ENCODE results near the gene KCND2.

KCND2 gene

DNA sequence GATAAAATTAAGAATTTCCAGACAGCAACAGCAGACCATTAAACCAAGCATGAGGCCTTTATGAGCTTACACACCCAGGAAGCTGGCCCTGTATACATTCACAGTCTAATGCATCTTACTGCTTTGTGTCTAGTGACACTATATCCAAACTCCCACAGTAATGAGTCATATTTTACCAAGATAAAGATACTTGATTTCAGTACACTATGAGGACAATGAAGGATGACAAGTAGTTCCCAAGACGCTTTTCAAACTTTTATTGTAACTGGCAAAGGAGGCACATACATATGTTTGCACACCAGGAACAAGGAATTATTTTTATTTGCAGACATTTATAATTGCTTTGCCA lies 437.0 kb downstream of the KCND2 start:
- DNase-seq, result no peak

DNA sequence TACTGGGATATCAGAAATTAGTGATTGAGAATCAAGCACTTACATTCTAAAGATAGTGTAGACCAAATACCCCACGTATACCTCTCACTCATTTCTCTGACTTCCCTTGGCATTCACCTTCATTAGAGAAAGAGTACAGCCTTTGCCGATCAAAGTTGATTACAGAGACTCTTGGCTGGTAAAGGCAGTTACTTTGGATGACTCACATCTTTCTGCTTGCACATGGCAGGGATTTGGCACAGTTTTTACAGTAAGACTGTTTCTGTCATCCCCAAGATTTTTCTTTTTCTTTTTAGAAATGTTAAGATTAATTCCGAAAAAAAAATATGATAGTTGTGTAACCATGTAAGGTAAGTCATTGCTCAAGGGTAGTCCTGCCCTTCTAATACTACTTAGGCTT lies 442.0 kb downstream of the KCND2 start:
- no peak for DNase-seq

DNA sequence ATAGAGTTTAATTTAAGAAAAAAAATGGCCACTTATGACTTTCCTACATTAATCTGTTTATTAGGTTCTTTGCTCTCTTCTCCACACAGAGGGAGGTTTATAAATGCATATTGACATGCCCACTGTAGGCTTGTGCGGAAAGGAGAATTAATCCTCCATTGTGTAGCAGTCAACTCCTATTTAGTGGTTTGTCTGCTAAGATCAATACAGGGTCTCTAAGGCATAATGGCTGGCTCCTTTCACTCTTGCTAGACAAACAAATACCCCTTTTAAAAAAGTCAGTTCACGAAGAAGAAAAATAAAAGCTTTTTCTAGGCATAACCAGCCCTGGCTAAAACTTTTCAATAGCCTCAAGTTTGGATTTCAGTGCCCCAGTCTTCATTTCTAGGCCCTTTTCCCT lies 443.3 kb downstream of the KCND2 start:
- DNase-seq, result no peak

DNA sequence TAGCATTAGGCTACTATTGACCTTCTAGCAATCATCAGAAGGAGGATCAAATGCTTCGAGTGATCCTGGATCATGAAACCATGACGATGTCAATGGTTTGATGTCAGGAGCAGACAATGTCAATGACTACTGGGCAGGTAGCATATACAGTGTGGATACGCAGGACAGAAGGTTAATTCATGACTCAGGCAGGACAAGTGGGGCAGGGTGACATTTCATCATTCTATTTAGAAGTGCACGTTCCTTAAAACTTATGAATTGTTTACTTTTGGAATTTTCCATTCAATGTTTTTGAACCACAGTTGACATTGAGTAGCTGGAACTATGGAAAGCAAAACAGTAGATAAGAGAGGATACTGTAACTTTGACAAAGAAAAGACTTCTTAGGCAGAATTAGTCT lies 444.2 kb downstream of the KCND2 start:
- DNase-seq, result no peak

DNA sequence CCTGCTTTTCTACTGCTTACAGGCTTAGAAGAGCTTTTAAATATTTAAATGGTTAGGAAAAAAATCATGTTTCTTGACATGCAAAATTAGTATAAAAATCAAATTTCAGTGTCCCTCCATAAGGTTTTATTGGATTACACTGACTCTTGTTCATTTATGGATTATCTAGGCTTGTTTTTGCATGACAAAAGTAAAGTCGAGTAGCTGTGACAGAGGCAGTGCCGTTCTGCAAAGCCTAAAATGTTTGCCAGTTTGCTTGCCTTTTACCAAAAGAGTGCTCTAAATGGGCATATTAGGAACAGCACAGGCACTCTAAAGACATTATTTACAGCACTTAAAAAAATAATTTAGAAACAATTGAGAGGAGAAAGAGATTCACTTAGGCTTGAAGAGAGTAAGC lies 445.4 kb downstream of the KCND2 start:
- DNase-seq, result no peak

DNA sequence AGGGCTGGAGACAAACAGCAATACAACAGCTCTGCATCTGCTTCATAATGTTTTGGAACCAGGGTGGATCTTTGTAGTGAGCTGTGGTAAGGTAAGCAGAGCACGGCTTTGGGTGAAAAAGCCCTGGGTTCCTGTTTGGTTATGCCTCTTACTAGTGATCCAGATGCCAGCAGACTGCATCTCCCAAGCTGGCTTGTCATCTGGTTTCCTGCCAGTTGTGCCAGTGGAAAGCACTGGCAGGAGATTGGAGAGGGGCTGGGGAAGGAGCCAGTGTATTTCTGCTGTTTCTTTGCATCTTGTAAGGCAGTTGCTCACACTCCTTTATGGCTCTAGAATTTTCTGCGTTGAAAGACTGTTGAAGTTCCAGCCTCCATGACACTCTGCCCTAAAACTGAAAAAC lies 447.3 kb downstream of the KCND2 start:
- DNase-seq, result no peak

DNA sequence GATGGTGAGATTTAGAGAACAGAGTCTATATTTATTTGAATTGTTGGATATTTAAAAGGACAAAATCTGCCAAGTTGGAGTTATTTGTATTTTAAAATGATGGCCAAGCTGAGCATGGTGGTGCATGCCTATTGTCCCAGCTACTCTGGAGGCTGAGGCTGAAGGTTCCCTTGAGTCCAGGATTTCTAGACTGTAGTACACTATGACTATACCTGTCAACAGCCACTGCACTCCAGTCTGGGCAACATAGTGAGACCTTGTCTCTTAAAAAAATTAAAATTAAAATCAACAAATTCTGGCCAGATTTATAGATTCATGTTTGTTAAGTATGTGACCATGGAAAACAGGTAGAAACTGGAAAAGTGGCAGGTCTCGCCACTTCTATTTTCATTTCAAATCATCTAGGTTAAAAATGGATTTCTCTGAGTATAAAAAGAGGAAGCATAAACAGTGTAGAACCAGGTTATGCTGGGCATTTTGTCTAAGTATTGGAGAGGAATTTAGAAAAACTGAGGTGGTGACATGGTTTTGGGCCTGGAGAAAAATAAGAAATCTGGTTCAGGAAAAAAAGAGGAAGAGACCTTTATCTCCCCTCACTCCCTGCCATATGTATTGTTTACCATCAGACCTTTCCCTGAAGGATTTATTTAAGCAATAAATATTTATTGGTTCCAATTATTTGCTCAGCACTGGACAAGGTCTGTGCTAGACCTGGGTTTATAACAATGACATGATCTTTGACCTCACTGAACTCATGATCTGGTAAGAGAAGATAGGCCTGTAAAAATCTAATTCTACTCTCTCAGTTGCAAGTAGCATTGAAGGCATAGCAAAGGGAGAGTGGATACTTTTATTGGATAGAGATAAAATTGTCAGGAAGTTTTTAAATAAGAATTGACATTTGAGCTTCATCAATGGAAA lies 450.8 kb downstream of the KCND2 start:
- DNase-seq, result no peak

DNA sequence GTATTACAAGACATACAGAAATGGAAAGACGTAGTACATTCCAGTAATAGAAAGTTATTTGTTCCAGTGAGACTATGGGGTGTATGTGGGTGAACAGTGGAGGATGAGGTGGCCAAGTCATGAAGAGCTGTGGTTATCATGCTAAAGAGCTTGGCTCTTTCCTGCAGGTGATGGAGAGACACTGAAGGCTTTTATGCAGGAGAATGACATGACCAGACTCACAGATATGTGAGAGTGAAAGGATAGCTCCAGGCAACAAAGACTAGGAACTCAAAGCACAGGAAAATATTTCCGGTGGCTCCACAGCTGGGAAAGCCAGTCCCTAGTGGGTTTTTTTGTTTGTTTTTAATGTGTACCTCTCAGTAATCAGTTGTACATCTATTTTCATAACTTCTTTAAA lies 451.5 kb downstream of the KCND2 start:
- no peak for DNase-seq

DNA sequence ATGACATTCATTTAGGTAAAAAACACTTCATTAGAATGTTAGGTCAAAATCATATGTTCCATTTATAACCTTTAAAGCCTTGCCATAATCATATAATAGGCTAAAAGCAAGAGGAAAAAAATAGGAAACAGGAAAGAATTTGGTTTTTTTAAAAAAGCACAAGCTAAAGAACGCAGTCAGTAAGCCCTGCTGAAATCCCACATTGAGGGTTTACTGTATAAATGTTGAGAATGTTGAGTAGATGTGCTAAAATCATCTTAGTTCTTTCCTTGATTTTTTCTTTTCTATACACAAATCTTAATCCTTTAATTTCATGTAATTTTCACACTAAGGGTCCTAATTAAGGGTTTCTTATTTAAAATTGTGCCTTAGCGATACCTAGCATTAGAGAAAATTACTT lies 452.0 kb downstream of the KCND2 start:
- no peak for DNase-seq

DNA sequence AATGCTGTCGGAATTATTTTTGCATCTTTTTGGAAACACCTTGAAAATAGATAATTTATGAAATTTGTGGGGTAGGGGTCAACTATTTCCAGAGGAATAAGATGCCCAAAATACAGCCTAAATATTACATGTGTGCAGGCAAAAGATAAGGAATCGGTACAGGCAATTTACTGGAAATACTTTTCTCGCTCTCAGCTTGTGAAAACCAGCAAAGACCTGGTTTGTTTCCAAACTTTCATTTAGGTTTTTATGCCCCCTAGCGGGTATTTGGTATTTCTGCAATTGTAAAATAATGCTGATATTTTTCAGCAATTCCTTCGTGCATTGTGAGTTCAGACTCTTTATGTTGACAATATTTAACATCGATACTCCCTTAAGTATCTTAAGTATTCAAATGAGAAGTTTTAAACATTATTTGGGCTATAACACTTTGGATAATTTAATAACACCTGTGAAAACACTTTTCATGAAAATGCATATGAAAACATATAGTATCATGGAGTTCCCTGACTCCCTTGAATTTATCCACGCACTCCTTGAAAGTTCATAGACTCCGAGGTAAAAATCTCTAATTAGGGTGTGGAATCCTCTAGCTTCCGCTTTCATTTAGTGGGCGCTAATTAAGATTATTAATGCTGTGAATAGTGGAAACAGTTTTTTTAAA lies 452.5 kb downstream of the KCND2 start:
- DNase-seq, result peak; percentile 26

DNA sequence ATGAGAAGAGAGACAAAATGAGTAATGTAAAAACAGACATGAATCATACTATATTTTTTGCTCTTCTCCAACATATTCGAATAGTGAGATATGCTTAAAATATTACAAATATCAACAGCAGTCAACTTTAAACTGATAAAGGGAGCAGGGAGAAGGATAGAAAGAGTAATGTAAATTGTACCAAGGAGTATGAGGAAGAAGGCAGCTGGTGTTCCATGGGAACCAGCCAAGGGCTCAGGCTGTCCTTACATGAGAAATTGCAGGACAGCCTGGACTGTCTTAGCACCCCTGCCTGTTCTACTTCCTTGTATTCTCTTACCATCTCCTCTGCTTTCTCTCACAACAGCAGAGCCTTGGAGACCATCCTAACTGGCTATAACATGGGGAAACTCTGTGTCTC lies 456.3 kb downstream of the KCND2 start:
- DNase-seq, result no peak

DNA sequence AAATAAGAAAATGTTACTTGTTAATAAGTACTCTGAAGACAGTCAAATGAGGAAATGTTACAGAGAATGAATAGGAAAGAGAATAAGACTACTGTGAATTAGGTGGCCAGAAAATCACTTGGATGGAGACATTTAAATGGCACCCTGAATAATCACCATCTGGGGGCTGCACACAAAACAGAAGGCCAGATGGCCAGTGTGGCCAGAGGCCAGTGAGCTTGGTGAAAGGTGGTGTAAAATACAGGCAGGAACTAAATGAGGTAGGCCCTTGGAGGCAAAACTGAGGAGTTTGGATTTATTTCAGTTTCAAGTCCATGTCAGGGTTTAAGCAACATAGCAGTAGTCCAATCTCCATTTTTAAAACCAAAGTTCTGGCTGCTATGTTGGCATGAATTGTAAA lies 458.3 kb downstream of the KCND2 start:
- no peak for DNase-seq

DNA sequence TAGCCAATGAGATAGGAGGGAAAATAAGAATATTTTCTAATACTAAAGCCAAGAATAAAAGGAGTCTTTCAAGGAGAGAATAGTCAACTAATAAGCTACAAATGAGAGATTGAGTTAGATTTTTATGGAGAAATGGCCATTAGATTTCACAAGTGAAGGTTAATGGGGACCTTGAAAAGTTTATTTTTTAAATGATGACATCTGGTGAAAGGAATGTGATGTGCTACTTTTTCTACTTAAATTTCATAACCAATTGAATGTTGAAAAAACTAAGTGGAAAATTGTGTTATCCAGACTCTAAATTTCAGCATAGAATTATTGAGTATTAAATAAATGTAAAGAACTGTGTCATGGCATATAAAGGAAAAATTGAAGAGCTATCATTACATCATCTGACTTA lies 459.3 kb downstream of the KCND2 start:
- DNase-seq, result no peak

DNA sequence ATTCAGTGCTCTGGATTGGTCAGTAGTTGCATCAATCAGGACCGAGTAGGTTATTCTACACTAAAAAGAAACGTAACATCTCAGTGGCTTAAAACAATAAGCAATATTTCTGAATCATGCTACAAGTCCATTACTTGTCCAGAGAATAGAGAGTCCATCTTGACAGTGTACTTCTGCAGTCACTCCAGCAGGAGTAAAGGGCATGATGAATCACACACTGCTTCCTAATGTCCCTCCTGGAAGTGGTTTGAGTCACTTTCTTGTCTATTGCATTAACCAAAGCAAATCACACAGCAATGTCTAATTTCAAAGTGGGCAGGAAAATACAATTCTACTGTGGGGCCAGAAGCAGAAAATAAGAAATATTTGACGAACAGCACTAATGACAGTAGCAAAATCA lies 460.2 kb downstream of the KCND2 start:
- no peak for DNase-seq

DNA sequence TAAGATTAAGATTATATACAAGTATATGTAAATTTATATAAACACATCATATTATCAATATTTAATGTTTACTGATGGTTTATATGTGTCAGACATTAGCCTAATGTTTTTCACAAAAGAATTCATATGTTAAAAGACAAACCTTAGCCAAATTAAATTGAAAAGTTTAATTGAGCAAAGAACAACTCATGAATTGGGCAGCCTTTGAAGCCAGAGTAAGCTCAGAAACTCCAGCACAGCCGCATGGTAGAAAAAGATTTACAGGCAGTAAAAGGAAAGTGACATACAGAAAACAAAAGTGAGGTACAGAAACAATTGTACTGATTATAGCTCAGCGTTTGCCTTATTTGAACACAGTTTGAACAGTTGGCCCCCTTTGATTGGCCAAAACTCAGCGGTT lies 460.9 kb downstream of the KCND2 start:
- DNase-seq, result no peak

DNA sequence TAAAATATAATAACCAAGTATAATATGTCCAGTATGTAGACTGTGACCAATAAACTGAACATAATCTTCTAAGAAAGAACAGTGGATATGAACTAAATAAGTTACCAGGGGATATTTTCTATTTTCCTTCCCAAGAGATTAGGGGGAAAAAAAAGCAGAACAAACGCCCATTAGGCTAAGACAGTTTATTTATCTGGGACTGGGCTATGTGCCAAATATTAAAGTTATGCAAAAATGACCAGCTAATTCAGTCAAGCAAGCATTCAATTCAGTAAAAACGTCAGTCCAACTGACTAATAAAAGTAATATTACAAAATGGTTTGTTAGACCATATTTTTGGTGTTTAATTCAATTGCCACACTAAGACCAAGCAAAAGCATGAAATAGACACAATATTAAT lies 462.8 kb downstream of the KCND2 start:
- no peak for DNase-seq

DNA sequence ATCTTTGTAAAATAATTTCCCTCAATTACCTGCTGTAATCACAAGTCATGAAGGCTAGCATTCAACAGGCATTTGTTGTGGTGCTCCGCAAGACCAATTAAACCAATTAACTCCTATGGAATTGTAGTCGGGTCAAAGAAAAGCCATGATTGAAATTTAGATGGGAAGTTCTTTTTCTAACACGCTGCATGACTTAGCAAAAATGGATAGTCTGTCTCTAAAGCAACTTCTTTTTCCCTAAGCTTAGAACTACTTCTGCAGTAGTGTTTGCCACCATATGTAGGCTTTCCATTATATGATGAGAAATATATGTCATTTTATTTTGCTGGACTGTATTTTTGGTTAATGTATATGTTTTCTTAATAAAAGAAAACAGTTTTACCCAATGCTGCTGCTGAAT lies 465.8 kb downstream of the KCND2 start:
- peak; percentile 23 for DNase-seq

DNA sequence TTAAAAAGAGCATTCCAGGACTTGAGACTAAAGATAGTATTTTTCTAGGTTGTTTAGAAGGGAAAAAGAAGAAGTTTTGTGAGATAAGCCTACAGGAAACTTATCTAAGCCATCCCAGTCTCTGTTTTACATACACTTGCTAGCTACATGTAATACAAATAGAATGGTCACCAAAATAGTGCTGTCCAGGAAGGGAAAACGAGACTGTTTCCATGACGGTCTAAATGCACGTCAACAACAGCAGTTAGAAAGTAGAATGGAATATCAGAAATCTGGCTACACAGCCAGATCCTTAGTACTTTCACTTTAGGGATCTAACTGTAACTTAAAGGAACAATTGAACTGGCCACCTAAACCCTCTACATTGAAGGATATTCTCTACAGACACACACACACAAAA lies 467.4 kb downstream of the KCND2 start:
- DNase-seq, result no peak

DNA sequence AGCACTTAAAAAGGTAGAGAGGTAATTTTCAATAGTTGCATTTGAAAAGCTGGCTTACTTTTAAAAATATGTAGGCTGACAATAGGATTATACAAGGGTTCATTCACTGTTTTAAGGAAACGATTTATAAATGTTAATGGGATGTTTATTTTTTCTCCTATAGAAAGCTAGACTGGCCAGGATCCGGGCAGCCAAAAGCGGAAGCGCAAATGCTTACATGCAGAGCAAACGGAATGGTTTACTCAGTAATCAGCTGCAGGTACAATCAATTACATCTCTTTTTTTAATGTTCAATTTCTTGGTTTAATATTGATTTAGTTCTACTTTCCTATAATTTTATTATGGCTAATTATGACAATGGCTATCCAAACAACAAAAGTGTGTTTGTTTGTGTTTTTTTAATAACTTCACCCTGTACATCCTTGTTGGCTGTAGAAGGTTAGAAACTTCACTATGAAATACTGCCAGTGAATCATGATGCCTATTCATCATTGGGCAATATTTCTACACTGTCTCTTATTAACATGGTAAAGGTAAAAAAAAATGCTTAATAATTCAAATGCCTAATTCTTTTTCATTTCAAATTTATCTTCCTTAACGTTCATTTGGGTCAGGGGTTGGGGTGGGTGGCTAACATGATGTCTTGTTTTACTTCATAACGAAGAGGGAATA lies 468.5 kb downstream of the KCND2 start:
- no peak for DNase-seq

DNA sequence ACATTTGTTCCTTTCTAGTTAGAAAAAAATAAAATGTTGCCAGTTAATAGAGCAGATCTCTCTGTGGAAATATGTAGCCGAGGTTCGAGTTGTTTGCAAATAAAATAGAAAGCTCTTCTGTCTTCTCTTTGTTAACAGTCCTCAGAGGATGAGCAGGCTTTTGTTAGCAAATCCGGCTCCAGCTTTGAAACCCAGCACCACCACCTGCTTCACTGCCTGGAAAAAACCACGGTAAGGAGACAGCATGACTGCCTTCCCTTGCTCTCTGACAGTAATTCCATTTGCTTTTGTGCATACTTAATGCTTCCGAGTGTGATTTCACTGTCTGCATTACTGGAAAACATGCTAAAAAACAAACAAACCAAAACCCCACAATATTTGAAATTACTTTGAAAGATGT lies 469.4 kb downstream of the KCND2 start:
- no peak for DNase-seq

DNA sequence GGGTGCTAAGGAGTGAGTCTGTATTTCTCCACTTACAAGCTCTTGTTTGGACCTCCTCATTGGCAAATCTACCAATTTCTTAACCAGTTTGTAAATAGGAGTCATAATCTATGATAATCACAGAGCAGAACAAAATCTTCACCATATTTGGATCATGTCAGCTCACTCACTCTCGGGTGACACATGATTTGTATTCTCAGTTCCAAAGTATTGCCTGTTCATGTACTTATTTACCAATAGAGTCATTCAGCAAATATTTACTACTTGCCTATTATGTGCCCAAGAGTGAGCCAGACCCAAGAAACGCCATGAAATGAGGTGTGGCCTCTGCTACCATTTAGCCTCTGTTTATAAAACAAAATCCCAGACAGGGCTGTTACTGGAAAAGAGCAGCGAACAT lies 470.2 kb downstream of the KCND2 start:
- no peak for DNase-seq

DNA sequence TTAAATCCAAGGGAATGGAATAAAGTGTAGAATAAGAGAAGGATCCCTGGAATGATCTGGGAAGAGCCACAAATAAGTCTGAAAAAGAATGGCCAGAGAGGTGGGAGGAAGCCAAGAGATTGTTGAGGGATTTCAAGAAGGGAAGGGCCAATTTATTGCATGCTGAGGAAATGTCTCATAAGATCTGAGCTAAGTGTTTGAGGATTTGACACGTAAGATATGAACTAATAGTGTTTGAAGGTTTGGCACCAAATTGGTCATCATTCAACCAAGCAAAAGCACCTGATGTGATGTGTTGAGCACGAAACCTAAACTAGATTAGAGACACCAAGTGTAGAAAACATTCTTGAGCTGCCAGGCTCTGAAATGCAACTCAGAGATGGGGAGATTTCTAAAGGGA lies 487.1 kb downstream of the KCND2 start:
- no peak for DNase-seq

DNA sequence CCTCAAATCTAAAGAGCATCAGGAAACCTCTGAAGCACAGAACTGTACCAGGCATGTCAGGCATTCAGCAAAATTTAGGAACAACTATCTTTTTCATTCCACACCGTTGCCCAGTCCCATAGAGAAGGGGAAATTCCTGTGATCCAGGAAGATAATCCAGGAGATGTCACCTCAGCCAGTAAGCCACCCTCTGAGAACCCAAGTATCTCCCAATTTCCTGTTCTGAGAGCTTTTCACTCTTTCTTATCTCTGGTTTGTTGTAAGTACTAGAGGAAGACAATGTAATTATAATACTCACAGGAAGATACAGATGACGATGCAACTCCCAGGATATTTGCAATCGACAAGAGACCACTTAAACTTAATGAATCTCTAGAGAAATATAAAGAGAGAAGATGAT lies 487.9 kb downstream of the KCND2 start:
- DNase-seq, result no peak

DNA sequence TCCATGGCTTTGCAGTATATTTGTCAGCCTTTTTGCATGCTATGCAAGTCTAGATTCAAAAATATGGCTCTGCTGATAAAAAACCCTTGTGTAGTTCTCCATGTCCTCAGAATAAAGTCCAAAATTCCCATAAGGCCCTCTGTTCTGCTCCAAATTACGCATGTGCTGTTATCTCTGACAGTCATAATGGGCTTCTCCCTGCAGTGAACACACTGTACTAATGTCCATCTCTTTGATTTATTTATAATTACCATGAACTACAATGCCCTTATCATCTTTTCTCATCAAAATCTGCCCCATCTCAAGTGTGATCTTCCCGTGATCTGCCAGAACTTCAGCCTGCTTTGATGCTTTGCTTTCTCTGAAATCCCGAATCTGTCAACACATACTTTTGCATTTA lies 497.2 kb downstream of the KCND2 start:
- no peak for DNase-seq
